Mesothelial cell of epicardium (in vitro differentiated cells): ENCODE measurements around the gene TRIB2. TPM values are rescaled to one million over a fixed set of nuclear protein-coding genes. Genes with fewer than 3 reads are reported as not detected.

ENCODE experiments used
- DNase-seq, 2 experiments: peaks; one replicate each; pipeline ENCODE4 v3.0.0; 2021; ENCODE audit warnings: low spot score in 2 of 2; ENCODE audit not compliant: unreplicated experiment in 2 of 2
- H3K27ac Mint-ChIP-seq: 2 replicates; pipeline ENCODE4 v1.8.0; 2021; ENCODE audit warnings: mixed read lengths
- H3K27me3 Mint-ChIP-seq: 2 replicates; pipeline ENCODE4 v1.8.0; 2021; ENCODE audit warnings: low read depth, mixed read lengths
- H3K36me3 Mint-ChIP-seq: 2 replicates; pipeline ENCODE4 v1.8.0; 2021; ENCODE audit warnings: mixed read lengths
- H3K4me1 Mint-ChIP-seq: 2 replicates; pipeline ENCODE4 v1.8.0; 2021; ENCODE audit warnings: mixed read lengths
- H3K4me3 Mint-ChIP-seq: 2 replicates; pipeline ENCODE4 v1.8.0; 2021; ENCODE audit warnings: mild to moderate bottlenecking, moderate library complexity, mixed read lengths
- H3K9me3 Mint-ChIP-seq: 2 replicates; pipeline ENCODE4 v1.8.0; 2021; ENCODE audit warnings: mixed read lengths
- total RNA-seq: library from RNA; stranded (reverse); gene quantifications from 3 replicates; pipeline ENCODE4 v1.2.1, GENCODE V29; 2021
- TF ChIP-seq, protein P1 (sequence below): fragments of 200-600 bp; sonication (generic); IDR thresholded peaks from one replicate; pipeline ENCODE4 v1.5.0; 2021; ENCODE audit warnings: antibody characterized with exemption; ENCODE audit not compliant: unreplicated experiment

Gene TRIB2
- total RNA-seq, 1 donor from 2014 or later = 25.4 TPM

DNA sequence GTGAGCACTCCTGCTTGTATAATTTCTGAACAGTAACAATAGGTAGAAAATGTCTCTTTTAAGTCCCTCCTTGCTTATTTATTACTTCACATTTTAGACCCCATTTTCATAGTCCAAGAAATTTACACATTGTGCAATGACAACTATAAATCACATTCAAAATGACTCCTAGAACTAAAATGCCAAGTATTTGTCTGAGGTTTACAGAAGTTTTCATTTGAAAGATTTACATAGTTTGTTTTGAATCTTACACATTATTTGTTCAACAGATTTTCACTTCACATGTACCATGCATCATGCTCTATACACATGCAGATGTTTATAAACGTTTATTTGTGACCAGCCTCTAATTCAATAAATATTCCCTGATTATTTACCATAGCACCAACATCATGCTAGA is 15.7 kb upstream of the TRIB2 start:
- DNase-seq = no peak
- Mint-ChIP-seq H3K4me3 (no peak overlapping the region), H3K27me3 (peaks cover 2% of the 10 kb centered on the region), H3K27ac (no peak overlapping the region), H3K36me3 (no peaks in the 10 kb centered on the region), H3K4me1 (peaks cover 3% of the 10 kb centered on the region), H3K9me3 (peaks cover 7% of the 10 kb centered on the region)
- TF ChIP-seq, protein P1, sequence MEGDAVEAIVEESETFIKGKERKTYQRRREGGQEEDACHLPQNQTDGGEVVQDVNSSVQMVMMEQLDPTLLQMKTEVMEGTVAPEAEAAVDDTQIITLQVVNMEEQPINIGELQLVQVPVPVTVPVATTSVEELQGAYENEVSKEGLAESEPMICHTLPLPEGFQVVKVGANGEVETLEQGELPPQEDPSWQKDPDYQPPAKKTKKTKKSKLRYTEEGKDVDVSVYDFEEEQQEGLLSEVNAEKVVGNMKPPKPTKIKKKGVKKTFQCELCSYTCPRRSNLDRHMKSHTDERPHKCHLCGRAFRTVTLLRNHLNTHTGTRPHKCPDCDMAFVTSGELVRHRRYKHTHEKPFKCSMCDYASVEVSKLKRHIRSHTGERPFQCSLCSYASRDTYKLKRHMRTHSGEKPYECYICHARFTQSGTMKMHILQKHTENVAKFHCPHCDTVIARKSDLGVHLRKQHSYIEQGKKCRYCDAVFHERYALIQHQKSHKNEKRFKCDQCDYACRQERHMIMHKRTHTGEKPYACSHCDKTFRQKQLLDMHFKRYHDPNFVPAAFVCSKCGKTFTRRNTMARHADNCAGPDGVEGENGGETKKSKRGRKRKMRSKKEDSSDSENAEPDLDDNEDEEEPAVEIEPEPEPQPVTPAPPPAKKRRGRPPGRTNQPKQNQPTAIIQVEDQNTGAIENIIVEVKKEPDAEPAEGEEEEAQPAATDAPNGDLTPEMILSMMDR = no peak

DNA sequence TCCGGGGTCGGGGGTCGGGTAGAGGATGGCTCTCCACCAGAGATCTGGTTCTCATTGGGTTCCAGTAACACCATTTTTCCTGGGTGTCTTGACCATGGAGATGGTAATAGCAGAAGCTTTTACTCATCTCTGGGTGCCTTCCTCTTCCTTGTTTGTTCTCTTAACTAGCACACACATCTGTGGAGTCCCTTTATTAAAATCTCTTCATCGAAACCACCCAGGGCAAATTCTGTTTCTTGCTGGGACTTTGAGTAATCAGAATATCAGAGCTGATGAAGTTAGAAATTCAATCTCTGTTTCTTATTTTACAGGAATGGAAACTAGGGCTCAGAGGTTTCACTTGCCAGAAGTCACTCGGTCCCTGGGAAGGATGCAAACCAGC is 15.0 kb upstream of the TRIB2 start:
- Mint-ChIP-seq H3K36me3 (no peaks in the 10 kb centered on the region), H3K9me3 (peaks cover 7% of the 10 kb centered on the region), H3K4me1 (peaks cover 3% of the 10 kb centered on the region), H3K27ac (no peak overlapping the region), H3K27me3 (peaks cover 2% of the 10 kb centered on the region), H3K4me3 (no peak overlapping the region)
- TF ChIP-seq, protein P1 = no peak
- no peak for DNase-seq

- Mint-ChIP-seq H3K9me3 (peaks cover 7% of the 10 kb centered on the region), H3K27me3 (peaks cover 2% of the 10 kb centered on the region), H3K27ac (no peak overlapping the region), H3K4me1 (peaks cover 3% of the 10 kb centered on the region), H3K4me3 (no peak overlapping the region), H3K36me3 (no peaks in the 10 kb centered on the region)
- DNase-seq = no peak
- TF ChIP-seq, protein P1 = no peak
Observed at GRCh38 chr2:12702168-12703121, 14.3 kb upstream of the TRIB2 start.

DNA sequence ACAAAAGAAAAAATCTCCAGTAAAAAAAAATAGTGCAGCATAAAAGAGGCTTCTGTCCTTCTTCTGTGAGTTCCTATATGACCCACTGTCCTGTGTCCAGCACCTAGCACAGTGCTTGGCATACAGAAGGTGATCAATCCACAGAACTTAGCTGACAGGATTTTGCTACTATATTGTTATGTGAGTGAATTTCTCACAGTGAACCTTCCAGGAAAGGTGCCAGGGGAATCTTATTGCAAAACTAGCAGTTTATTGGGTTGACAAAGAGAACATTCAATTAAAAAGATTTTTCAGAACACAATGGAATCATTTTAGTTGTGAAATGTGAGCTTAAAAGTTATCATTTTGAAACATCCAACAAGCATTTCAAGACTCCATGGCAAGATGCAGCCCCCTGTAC is 12.4 kb upstream of the TRIB2 start:
- Mint-ChIP-seq H3K4me3 (no peak overlapping the region), H3K27me3 (no peaks in the 10 kb centered on the region), H3K27ac (no peak overlapping the region), H3K36me3 (no peaks in the 10 kb centered on the region), H3K9me3 (peaks cover 7% of the 10 kb centered on the region), H3K4me1 (peaks cover 3% of the 10 kb centered on the region)
- no peak for DNase-seq
- TF ChIP-seq, protein P1 = no peak

- peaks cover 7% of the 10 kb centered on the region for H3K9me3 Mint-ChIP-seq
- H3K27me3 Mint-ChIP-seq = no peaks in the 10 kb centered on the region
- DNase-seq = no peak
- no peak overlapping the region for H3K4me3 Mint-ChIP-seq
- H3K27ac Mint-ChIP-seq = no peak overlapping the region
- TF ChIP-seq, protein P1 = no peak
- no peaks in the 10 kb centered on the region for H3K36me3 Mint-ChIP-seq
- peaks cover 3% of the 10 kb centered on the region for H3K4me1 Mint-ChIP-seq
Observed at GRCh38 chr2:12705230-12705629, 11.5 kb upstream of the TRIB2 start.
